ENCODE data around the gene AOX1.
"Not testable (repeated sequence)": the region's sequence is repeated elsewhere in the genome, so short reads cannot be mapped to it uniquely, and the experiment has no call there.

AOX1 gene

DNA sequence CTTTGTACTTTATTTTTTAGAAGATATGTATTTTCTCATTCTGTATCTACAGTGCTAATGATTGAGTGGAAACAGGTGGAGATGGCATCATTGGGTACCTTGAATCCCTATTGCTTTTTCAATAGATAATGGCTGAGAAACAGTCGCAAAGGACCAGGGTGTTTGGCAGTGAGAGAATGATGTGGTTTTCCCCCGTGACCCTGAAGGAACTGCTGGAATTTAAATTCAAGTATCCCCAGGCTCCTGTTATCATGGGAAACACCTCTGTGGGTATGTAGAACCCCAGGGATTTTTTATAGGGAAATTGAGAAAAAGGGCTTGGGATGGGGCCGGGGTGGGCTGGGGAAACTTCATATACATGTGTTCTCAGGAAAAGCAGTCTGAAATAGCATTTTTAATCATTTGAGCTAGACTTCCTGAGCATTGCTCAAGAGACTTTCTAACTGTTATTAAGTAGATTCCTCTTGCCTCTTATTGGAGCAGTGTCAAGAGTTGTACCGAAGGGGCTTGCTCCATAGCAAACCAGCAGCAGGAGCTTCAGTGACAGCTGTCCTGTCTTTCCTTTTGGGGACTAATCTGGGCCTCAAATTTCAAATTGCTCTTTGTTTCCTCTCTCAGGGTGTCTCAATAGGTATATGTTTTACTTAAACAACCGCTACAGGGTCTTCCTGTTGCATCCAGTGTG lies 18.9 kb downstream of the AOX1 start:
- H3K27ac ChIP-seq (replicated peaks) = no peak overlapping the region
- H3K27me3 ChIP-seq (ENCODE audit: insufficient read depth, poor library complexity, severe bottlenecking) = no peaks in the 10 kb centered on the region
- TF ChIP-seq, protein P1, sequence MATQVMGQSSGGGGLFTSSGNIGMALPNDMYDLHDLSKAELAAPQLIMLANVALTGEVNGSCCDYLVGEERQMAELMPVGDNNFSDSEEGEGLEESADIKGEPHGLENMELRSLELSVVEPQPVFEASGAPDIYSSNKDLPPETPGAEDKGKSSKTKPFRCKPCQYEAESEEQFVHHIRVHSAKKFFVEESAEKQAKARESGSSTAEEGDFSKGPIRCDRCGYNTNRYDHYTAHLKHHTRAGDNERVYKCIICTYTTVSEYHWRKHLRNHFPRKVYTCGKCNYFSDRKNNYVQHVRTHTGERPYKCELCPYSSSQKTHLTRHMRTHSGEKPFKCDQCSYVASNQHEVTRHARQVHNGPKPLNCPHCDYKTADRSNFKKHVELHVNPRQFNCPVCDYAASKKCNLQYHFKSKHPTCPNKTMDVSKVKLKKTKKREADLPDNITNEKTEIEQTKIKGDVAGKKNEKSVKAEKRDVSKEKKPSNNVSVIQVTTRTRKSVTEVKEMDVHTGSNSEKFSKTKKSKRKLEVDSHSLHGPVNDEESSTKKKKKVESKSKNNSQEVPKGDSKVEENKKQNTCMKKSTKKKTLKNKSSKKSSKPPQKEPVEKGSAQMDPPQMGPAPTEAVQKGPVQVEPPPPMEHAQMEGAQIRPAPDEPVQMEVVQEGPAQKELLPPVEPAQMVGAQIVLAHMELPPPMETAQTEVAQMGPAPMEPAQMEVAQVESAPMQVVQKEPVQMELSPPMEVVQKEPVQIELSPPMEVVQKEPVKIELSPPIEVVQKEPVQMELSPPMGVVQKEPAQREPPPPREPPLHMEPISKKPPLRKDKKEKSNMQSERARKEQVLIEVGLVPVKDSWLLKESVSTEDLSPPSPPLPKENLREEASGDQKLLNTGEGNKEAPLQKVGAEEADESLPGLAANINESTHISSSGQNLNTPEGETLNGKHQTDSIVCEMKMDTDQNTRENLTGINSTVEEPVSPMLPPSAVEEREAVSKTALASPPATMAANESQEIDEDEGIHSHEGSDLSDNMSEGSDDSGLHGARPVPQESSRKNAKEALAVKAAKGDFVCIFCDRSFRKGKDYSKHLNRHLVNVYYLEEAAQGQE (IDR thresholded peaks at IDR 0.05; ENCODE audit: insufficient replicate concordance, low read depth) = no peak
- TF ChIP-seq GABPA (IDR thresholded peaks at IDR 0.05; ENCODE audit: low read depth) = no peak
- no peak for TF ChIP-seq POLR2AphosphoS5 (IDR thresholded peaks at IDR 0.05; ENCODE audit: low read depth)
- no peak for TF ChIP-seq SPI1 (IDR thresholded peaks at IDR 0.05; ENCODE audit: borderline replicate concordance, low read depth)
- TF ChIP-seq, protein P2, sequence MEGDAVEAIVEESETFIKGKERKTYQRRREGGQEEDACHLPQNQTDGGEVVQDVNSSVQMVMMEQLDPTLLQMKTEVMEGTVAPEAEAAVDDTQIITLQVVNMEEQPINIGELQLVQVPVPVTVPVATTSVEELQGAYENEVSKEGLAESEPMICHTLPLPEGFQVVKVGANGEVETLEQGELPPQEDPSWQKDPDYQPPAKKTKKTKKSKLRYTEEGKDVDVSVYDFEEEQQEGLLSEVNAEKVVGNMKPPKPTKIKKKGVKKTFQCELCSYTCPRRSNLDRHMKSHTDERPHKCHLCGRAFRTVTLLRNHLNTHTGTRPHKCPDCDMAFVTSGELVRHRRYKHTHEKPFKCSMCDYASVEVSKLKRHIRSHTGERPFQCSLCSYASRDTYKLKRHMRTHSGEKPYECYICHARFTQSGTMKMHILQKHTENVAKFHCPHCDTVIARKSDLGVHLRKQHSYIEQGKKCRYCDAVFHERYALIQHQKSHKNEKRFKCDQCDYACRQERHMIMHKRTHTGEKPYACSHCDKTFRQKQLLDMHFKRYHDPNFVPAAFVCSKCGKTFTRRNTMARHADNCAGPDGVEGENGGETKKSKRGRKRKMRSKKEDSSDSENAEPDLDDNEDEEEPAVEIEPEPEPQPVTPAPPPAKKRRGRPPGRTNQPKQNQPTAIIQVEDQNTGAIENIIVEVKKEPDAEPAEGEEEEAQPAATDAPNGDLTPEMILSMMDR (IDR thresholded peaks at IDR 0.05; ENCODE audit: insufficient read depth, low read length) = no peak
- no peak for DNase-seq (ENCODE audit: low read depth in 1 of 2, low spot score in 1 of 2)
- no peak overlapping the region for H3K4me3 ChIP-seq (replicated peaks; ENCODE audit: insufficient read depth, low read length)

DNA sequence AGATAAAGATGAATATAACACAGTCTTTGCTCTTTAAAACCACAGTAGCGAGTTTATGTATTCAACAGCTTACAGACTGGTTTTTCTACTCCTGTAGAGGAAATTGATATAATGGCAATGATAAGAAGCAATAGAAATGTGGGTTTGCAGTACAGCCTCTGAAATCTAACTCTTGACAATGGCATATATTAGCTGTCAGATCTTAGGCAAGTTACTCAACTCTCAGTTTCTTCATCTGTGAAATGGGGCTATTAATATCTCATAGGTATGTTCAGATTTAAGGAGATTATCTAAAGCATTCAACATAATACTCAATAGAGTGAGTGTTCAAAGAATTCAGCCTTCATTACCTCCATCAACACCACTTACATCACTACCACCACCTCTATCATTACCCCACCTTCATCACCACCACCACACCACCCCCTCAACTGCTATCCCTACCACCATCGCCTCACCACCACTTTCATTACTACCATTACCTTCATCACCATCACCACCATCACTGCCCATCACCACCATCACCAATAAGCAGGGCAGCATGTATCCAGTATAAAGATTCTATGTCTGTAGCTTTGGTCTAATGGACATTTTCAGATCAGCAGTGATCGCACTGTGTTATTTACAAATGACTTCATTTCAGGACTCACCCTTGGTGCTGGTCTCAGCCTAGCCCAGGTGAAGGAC lies 22.7 kb downstream of the AOX1 start:
- Histone ChIP-seq H3K4me3 (replicated peaks; ENCODE audit: insufficient read depth, low read length) (no peak overlapping the region), H3K27me3 (ENCODE audit: insufficient read depth, poor library complexity, severe bottlenecking) (no peaks in the 10 kb centered on the region), H3K27ac (replicated peaks) (no peak overlapping the region)
- DNase-seq (ENCODE audit: low read depth in 1 of 2, low spot score in 1 of 2) = no peak
- TF ChIP-seq, protein P1 (IDR thresholded peaks at IDR 0.05; ENCODE audit: insufficient replicate concordance, low read depth) = no peak
- TF ChIP-seq POLR2AphosphoS5 (IDR thresholded peaks at IDR 0.05; ENCODE audit: low read depth) (no peak), SPI1 (IDR thresholded peaks at IDR 0.05; ENCODE audit: borderline replicate concordance, low read depth) (no peak), GABPA (IDR thresholded peaks at IDR 0.05; ENCODE audit: low read depth) (no peak)
- TF ChIP-seq, protein P2 (IDR thresholded peaks at IDR 0.05; ENCODE audit: insufficient read depth, low read length) = no peak

DNA sequence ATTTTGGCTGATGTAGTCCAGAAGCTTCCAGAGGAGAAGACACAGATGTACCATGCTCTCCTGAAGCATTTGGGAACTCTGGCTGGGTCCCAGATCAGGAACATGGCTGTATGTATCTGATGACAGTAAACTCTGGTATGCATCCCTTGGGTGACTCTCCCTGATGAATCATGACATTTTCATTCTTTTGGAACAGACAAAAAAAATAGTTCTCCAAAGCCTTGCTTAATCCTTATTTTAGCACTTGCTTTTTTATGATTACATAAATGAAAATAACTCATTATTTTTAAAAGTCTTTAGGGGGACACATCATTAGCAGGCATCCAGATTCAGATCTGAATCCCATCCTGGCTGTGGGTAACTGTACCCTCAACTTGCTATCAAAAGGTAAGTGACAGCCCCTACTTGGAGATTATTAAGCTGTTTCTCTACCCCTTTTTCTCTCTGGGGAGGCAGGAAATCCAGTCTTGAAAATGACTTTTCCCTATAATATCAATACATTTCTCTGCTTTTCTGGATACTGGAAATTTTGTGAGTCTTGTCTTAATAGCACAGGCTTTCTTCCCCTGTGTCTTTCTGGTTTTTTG lies 23.3 kb downstream of the AOX1 start:
- H3K27ac ChIP-seq (replicated peaks) = no peak overlapping the region
- TF ChIP-seq, protein P1 (IDR thresholded peaks at IDR 0.05; ENCODE audit: insufficient replicate concordance, low read depth) = no peak
- TF ChIP-seq POLR2AphosphoS5 (IDR thresholded peaks at IDR 0.05; ENCODE audit: low read depth) (no peak), SPI1 (IDR thresholded peaks at IDR 0.05; ENCODE audit: borderline replicate concordance, low read depth) (no peak), GABPA (IDR thresholded peaks at IDR 0.05; ENCODE audit: low read depth) (no peak)
- TF ChIP-seq, protein P2 (IDR thresholded peaks at IDR 0.05; ENCODE audit: insufficient read depth, low read length) = no peak
- no peaks in the 10 kb centered on the region for H3K27me3 ChIP-seq (ENCODE audit: insufficient read depth, poor library complexity, severe bottlenecking)
- H3K4me3 ChIP-seq (replicated peaks; ENCODE audit: insufficient read depth, low read length) = no peak overlapping the region
- no peak for DNase-seq (ENCODE audit: low read depth in 1 of 2, low spot score in 1 of 2)

DNA sequence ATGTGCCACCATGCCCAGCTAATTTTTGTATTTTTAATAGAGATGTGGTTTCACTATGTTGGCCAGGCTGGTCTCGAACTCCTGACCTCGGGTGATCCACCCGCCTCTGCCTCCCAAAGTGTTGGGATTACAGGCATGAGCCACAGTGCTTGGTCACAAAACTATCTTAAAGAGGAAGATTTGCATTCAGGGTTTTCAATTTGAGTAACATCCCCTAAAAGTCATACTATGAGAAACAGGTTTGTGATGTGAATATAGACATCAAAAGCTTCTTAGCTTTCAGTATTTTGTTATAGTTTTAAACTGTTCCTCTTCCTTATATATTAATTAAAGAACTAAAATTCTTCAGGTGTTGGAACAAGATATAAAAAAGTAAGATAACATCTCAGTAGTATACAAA lies 24.4 kb downstream of the AOX1 start:
- not testable (repeated sequence) for DNase-seq (ENCODE audit: low read depth in 1 of 2, low spot score in 1 of 2); H3K27me3 ChIP-seq (ENCODE audit: insufficient read depth, poor library complexity, severe bottlenecking); H3K27ac ChIP-seq (replicated peaks); H3K4me3 ChIP-seq (replicated peaks; ENCODE audit: insufficient read depth, low read length)
